ENCODE results near the gene TNFAIP6. TPM values are rescaled to one million over a fixed set of nuclear protein-coding genes. Genes with fewer than 3 reads are reported as not detected.

TNFAIP6 gene
- total and polyA plus RNA-seq, 10 of the 15 experiments (the other 5 are each of a cell fraction or from before 2014, with no cell fraction given), result 0.68 to 5.7 (median 1.3) TPM

DNA sequence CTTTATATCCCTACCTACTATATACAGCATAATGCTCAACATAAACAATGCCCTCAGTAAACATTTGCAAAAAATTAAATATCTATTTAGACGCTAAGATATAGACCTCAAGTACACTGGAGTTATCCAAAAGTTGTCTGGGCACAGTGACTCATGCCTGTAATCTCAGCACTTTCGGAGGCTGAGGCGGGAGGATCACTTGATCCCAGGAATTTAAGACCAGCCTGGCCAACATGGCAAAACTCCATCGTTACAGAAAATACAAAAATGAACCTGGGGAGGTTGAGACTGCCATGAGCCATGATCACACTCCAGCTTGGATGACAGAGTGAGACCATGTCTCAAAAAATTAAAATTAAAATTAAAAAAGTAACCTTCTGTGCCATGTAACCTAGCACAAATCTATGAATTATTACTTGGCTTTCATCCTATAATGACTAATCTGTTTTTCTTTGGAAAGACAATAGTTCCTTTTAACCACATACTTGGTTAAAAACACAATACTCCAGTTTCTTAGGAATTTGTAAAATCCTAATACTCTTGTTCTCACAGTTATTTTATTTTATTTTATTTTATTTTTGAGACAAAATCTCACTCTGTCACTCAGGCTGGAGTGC, 6.7 kb upstream of the TNFAIP6 start:
- no peaks in the 10 kb centered on the region for H3K36me3 ChIP-seq (ENCODE audit: control insufficient read depth in 2 of 2, insufficient read depth in 2 of 2, low read length in 1 of 2)
- ChIA-PET CTCF (no interaction called here), POLR2A (no interaction called here), RAD21 (ENCODE audit: unreplicated experiment) (no interaction called here), SMC1A (ENCODE audit: uncharacterized antibody, unreplicated experiment) (no interaction called here)
- no peak overlapping the region for H3K4me3 ChIP-seq
- H4K20me1 ChIP-seq (ENCODE audit: control insufficient read depth, insufficient read depth), result no peaks in the 10 kb centered on the region
- no TSS peak for BruUV-seq (replicated peaks)
- in situ Hi-C loops (cut with MboI), result no loop called here
- H3K27ac ChIP-seq (ENCODE audit: control insufficient read depth, insufficient read depth), result no peak overlapping the region
- no peak for FAIRE-seq
- ATAC-seq, result no peak
- 88% methylated on average over 4 of the region's 4 CpGs for WGBS (ENCODE audit: insufficient coverage, insufficient replicate concordance, low lambda C conversion rate, missing lambda C conversion rate)
- H3K4me1 ChIP-seq (ENCODE audit: control insufficient read depth, insufficient read depth, low read length), result no peaks in the 10 kb centered on the region
- no peaks in the 10 kb centered on the region for H3K79me2 ChIP-seq (ENCODE audit: control insufficient read depth, insufficient read depth, low read length)
- no peak for DNase-seq (ENCODE audit: low read depth, low spot score)
- H3K27me3 ChIP-seq (replicated peaks in 1 of 2; ENCODE audit: control insufficient read depth in 2 of 2, insufficient read depth in 2 of 2, low read length in 1 of 2), result no peaks in the 10 kb centered on the region
- intact Hi-C loops (cut with micrococcal nuclease; ENCODE audit: unreplicated experiment), result no loop called here
- no peak overlapping the region for H2AFZ ChIP-seq (ENCODE audit: control insufficient read depth, low read depth, low read length)
- no peaks in the 10 kb centered on the region for H3K9me3 ChIP-seq (replicated peaks; ENCODE audit: control insufficient read depth, insufficient read depth, low read length)
- no peak overlapping the region for H3K9ac ChIP-seq (ENCODE audit: control insufficient read depth, insufficient read depth, low read length)
- no peak overlapping the region for H3K4me2 ChIP-seq (ENCODE audit: control insufficient read depth, insufficient read depth)
- TF ChIP-seq TBL1XR1 (IDR thresholded peaks at IDR 0.05; ENCODE audit: low read depth, low read length), result no peak
- no peak for TF ChIP-seq MTA2 (IDR thresholded peaks at IDR 0.05; ENCODE audit: low read depth)
- no peak for TF ChIP-seq TCF7 (IDR thresholded peaks at IDR 0.05; ENCODE audit: borderline replicate concordance)
- no peak for TF ChIP-seq EZH2 (IDR thresholded peaks at IDR 0.05; ENCODE audit: borderline replicate concordance, control insufficient read depth, low read depth, low read length)
- TF ChIP-seq MAX (IDR thresholded peaks at IDR 0.05; ENCODE audit: low read depth, low read length), result no peak
- no peak for TF ChIP-seq RUNX3 (IDR thresholded peaks at IDR 0.05; ENCODE audit: low read length)
- no peak for TF ChIP-seq IRF4 (IDR thresholded peaks at IDR 0.05; ENCODE audit: low read depth, low read length)
- TF ChIP-seq MXI1 (IDR thresholded peaks at IDR 0.05; ENCODE audit: low read depth, low read length), result no peak
- no peak for TF ChIP-seq KDM1A (IDR thresholded peaks at IDR 0.05; ENCODE audit: borderline replicate concordance)
- TF ChIP-seq PAX5 (IDR thresholded peaks at IDR 0.05; ENCODE audit: borderline replicate concordance, low read depth, low read length), result no peak
- TF ChIP-seq, protein P1, sequence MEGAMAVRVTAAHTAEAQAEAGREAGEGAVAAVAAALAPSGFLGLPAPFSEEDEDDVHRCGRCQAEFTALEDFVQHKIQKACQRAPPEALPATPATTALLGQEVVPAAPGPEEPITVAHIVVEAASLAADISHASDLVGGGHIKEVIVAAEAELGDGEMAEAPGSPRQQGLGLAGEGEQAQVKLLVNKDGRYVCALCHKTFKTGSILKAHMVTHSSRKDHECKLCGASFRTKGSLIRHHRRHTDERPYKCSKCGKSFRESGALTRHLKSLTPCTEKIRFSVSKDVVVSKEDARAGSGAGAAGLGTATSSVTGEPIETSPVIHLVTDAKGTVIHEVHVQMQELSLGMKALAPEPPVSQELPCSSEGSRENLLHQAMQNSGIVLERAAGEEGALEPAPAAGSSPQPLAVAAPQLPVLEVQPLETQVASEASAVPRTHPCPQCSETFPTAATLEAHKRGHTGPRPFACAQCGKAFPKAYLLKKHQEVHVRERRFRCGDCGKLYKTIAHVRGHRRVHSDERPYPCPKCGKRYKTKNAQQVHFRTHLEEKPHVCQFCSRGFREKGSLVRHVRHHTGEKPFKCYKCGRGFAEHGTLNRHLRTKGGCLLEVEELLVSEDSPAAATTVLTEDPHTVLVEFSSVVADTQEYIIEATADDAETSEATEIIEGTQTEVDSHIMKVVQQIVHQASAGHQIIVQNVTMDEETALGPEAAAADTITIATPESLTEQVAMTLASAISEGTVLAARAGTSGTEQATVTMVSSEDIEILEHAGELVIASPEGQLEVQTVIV (IDR thresholded peaks at IDR 0.05; ENCODE audit: borderline replicate concordance, partially characterized antibody), result no peak
- no peak for TF ChIP-seq POLR2AphosphoS5 (IDR thresholded peaks at IDR 0.05; ENCODE audit: low read length)
- no peak for TF ChIP-seq PKNOX1 (IDR thresholded peaks at IDR 0.05)
- TF ChIP-seq, protein P2, sequence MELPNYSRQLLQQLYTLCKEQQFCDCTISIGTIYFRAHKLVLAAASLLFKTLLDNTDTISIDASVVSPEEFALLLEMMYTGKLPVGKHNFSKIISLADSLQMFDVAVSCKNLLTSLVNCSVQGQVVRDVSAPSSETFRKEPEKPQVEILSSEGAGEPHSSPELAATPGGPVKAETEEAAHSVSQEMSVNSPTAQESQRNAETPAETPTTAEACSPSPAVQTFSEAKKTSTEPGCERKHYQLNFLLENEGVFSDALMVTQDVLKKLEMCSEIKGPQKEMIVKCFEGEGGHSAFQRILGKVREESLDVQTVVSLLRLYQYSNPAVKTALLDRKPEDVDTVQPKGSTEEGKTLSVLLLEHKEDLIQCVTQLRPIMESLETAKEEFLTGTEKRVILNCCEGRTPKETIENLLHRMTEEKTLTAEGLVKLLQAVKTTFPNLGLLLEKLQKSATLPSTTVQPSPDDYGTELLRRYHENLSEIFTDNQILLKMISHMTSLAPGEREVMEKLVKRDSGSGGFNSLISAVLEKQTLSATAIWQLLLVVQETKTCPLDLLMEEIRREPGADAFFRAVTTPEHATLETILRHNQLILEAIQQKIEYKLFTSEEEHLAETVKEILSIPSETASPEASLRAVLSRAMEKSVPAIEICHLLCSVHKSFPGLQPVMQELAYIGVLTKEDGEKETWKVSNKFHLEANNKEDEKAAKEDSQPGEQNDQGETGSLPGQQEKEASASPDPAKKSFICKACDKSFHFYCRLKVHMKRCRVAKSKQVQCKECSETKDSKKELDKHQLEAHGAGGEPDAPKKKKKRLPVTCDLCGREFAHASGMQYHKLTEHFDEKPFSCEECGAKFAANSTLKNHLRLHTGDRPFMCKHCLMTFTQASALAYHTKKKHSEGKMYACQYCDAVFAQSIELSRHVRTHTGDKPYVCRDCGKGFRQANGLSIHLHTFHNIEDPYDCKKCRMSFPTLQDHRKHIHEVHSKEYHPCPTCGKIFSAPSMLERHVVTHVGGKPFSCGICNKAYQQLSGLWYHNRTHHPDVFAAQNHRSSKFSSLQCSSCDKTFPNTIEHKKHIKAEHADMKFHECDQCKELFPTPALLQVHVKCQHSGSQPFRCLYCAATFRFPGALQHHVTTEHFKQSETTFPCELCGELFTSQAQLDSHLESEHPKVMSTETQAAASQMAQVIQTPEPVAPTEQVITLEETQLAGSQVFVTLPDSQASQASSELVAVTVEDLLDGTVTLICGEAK (IDR thresholded peaks at IDR 0.05; ENCODE audit: borderline replicate concordance), result no peak
- no peak for TF ChIP-seq RAD21 (IDR thresholded peaks at IDR 0.05; ENCODE audit: insufficient read depth, low read depth, low read length)

All from GM12878 (cell line).